WTC11 (cell line): ENCODE measurements around the gene ATP9B. TPM values are rescaled to one million over a fixed set of nuclear protein-coding genes. Genes with fewer than 3 reads are reported as not detected.

ENCODE experiments used
- ATAC-seq: fragments of 200-7000 bp; cut with Tn5 transposase; 2 replicates; pipeline ENCODE4 v1.10.0; 2021; ENCODE audit warnings: mild to moderate bottlenecking, moderate library complexity
- CTCF ChIA-PET: fragments of 300-600 bp; sonication (Branson Sonifier 250); formaldehyde crosslinking; loops from one replicate; lab custom pipeline; 2021; ENCODE audit warnings: antibody characterized with exemption; lab: Charles Lee
- POLR2A ChIA-PET: fragments of 350-600 bp; sonication (Branson Sonifier 250); formaldehyde crosslinking; loops from one replicate; lab custom pipeline; 2021; ENCODE audit warnings: antibody characterized with exemption; lab: Charles Lee
- DNase-seq: peaks from one replicate; pipeline ENCODE4 v3.0.0; 2021; ENCODE audit warnings: low spot score
- H3K27ac Mint-ChIP-seq: 2 replicates; pipeline ENCODE4 v1.8.0; 2021; ENCODE audit warnings: mixed read lengths
- H3K27me3 Mint-ChIP-seq: 2 replicates; pipeline ENCODE4 v1.8.0; 2021; ENCODE audit warnings: low read depth, mild to moderate bottlenecking, moderate library complexity, mixed read lengths
- H3K36me3 Mint-ChIP-seq: 2 replicates; pipeline ENCODE4 v1.8.0; 2021; ENCODE audit warnings: mixed read lengths
- H3K4me1 Mint-ChIP-seq: 2 replicates; pipeline ENCODE4 v1.8.0; 2022; ENCODE audit warnings: mixed read lengths
- H3K4me3 Mint-ChIP-seq: 2 replicates; pipeline ENCODE4 v1.8.0; 2021; ENCODE audit warnings: mild to moderate bottlenecking, moderate library complexity, mixed read lengths
- H3K9me3 Mint-ChIP-seq: 2 replicates; pipeline ENCODE4 v1.8.0; 2021; ENCODE audit warnings: mixed read lengths
- ATF6 ChIP-seq: sonication (generic); formaldehyde crosslinking; IDR thresholded peaks from 2 replicates; pipeline ENCODE4 v1.8.1; 2023; ENCODE audit warnings: mild to moderate bottlenecking, missing genetic modification reagents
- CREB1 ChIP-seq: sonication (generic); formaldehyde crosslinking; IDR thresholded peaks from 2 replicates; pipeline ENCODE4 v1.8.0; 2023; ENCODE audit warnings: mild to moderate bottlenecking, missing genetic modification reagents
- E2F5 ChIP-seq: sonication (generic); formaldehyde crosslinking; IDR thresholded peaks from 2 replicates; pipeline ENCODE4 v1.8.1; 2022; ENCODE audit warnings: mild to moderate bottlenecking, moderate library complexity, missing genetic modification reagents
- ELF4 ChIP-seq: sonication (generic); formaldehyde crosslinking; IDR thresholded peaks from 2 replicates; pipeline ENCODE4 v1.8.1; 2022; ENCODE audit warnings: low read depth, mild to moderate bottlenecking, moderate library complexity, missing genetic modification reagents
- GRHL2 ChIP-seq: fragments of 250-450 bp; sonication (Bioruptor Pico); IDR thresholded peaks from 2 replicates; pipeline ENCODE4 v1.8.0; 2022; ENCODE audit warnings: mild to moderate bottlenecking, moderate library complexity; ENCODE audit not compliant: insufficient replicate concordance, severe bottlenecking
- HMGXB4 ChIP-seq: sonication (generic); formaldehyde crosslinking; IDR thresholded peaks from 2 replicates; pipeline ENCODE4 v1.8.1; 2023; ENCODE audit warnings: mild to moderate bottlenecking, moderate library complexity, missing genetic modification reagents
- MLX ChIP-seq: sonication (generic); formaldehyde crosslinking; IDR thresholded peaks from 2 replicates; pipeline ENCODE4 v1.8.1; 2023; ENCODE audit warnings: mild to moderate bottlenecking, missing genetic modification reagents, moderate library complexity
- NFYB ChIP-seq: sonication (generic); formaldehyde crosslinking; conservative IDR thresholded peaks from 2 replicates; pipeline ENCODE4 v1.8.0; 2022; ENCODE audit warnings: low read depth, missing genetic modification reagents
- TCF7 ChIP-seq: sonication (generic); formaldehyde crosslinking; IDR thresholded peaks from 2 replicates; pipeline ENCODE4 v1.8.0; 2022; ENCODE audit warnings: mild to moderate bottlenecking, low read depth, missing genetic modification reagents, moderate library complexity
- TEAD4 ChIP-seq: sonication (generic); formaldehyde crosslinking; IDR thresholded peaks from 2 replicates; pipeline ENCODE4 v1.8.0; 2022; ENCODE audit warnings: mild to moderate bottlenecking, missing genetic modification reagents
- USF2 ChIP-seq: sonication (generic); formaldehyde crosslinking; IDR thresholded peaks from 2 replicates; pipeline ENCODE4 v1.8.1; 2023; ENCODE audit warnings: mild to moderate bottlenecking, missing genetic modification reagents, moderate library complexity
- ZNF232 ChIP-seq: sonication (generic); formaldehyde crosslinking; IDR thresholded peaks from 2 replicates; pipeline ENCODE4 v1.8.0; 2022; ENCODE audit warnings: mild to moderate bottlenecking, missing genetic modification reagents
- ZNF416 ChIP-seq: fragments of 250-450 bp; sonication (Bioruptor Pico); IDR thresholded peaks from 2 replicates; pipeline ENCODE4 v1.9.0; 2021; ENCODE audit warnings: mild to moderate bottlenecking, inconsistent platforms
- total RNA-seq: library from RNA; stranded (reverse); gene quantifications from 3 replicates; pipeline ENCODE4 v1.2.3, GENCODE V29; 2021
- TF ChIP-seq, protein P1 (sequence below): fragments of 250-450 bp; sonication (Bioruptor Pico); IDR thresholded peaks from 2 replicates; pipeline ENCODE4 v1.8.0; 2021; ENCODE audit warnings: mild to moderate bottlenecking
- TF ChIP-seq, protein P2 (sequence below): sonication (generic); formaldehyde crosslinking; IDR thresholded peaks from 2 replicates; pipeline ENCODE4 v1.8.0; 2022; ENCODE audit warnings: mild to moderate bottlenecking, missing genetic modification reagents
- TF ChIP-seq, protein P3 (sequence below): sonication (generic); formaldehyde crosslinking; IDR thresholded peaks from 2 replicates; pipeline ENCODE4 v1.8.1; 2023; ENCODE audit warnings: mild to moderate bottlenecking, missing genetic modification reagents
- TF ChIP-seq, protein P4 (sequence below): sonication (generic); formaldehyde crosslinking; IDR thresholded peaks from 2 replicates; pipeline ENCODE4 v1.8.0; 2022; ENCODE audit warnings: mild to moderate bottlenecking, missing genetic modification reagents

Gene ATP9B
- total RNA-seq, 1 experiment from 2014 or later = 19.0 TPM

DNA sequence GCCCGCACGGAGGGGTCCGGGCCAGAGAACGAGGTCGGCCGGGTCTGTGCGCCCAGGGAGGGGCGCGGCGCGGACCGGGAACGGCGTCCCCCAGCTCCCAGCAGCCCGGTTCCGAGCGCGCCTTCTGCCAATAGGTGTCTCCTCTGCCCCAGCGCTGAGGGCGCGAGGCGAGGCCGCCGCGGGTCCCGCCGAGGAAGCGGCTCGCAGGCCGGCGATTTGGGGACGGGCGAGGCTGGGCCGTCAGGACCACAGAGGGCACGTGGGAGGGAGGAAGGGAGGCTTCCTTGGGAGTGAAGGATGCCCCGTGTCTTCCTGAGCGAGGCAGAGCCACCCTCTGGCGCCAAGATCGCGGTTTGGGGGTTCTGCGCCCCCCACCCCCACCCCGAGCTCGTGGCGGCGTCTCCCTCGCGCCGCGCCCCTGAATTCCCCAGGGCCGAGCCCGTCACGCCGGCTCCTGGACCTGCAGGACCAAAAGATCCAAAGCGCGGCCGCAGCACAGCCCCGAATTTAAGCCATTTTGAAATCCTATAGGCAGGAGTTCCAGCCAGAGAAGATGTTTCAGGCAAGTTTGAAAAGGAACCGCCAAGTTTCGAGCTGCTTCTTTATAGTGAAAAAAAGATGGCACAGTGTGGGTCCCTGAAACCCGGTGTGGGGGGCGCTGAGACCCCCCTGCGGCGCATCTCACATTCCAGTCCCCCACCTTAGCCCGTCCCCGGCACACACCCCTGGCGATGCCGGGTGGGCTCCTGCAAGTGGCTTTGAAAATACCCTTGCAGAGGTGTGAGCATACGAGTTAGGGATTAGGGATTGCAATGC is 327.4 kb downstream of the ATP9B start (continued):
- TF ChIP-seq HMGXB4 (CRISPR knock-in tag) = peak; percentile 52; the same call in 1 of the 2 replicates
- TF ChIP-seq, all 79 proteins: peak for 7

- no peaks in the 10 kb centered on the region for H3K36me3 Mint-ChIP-seq
- no peak for ATAC-seq
- ChIA-PET CTCF (interaction anchor here (0.9 to 2.2 kb wide), 3 partner anchors 17 to 245 kb away, joined by 3 to 6 read pairs (median 4); no protein-coding TSS in a partner anchor), POLR2A (interaction anchor here (1.5 kb wide), 1 partner anchor 170 kb away, joined by 3 read pairs; no protein-coding TSS in a partner anchor)
- peak overlapping the region; percentile 56 for H3K4me3 Mint-ChIP-seq
- no peaks in the 10 kb centered on the region for H3K9me3 Mint-ChIP-seq
- H3K4me1 Mint-ChIP-seq = peaks cover 16% of the 10 kb centered on the region
- peaks cover 61% of the 10 kb centered on the region for H3K27me3 Mint-ChIP-seq
- H3K27ac Mint-ChIP-seq = no peak overlapping the region
- no peak for TF ChIP-seq NFYB (CRISPR knock-in tag)
- no peak for TF ChIP-seq ATF6
- no peak for TF ChIP-seq USF2 (CRISPR knock-in tag)
- no peak for TF ChIP-seq ZNF232
- TF ChIP-seq, all 79 proteins: peak for 0
- DNase-seq = no peak
These were observed 328.1 kb downstream of the ATP9B start for GRCh38 chr18:79397247-79397829.

DNA sequence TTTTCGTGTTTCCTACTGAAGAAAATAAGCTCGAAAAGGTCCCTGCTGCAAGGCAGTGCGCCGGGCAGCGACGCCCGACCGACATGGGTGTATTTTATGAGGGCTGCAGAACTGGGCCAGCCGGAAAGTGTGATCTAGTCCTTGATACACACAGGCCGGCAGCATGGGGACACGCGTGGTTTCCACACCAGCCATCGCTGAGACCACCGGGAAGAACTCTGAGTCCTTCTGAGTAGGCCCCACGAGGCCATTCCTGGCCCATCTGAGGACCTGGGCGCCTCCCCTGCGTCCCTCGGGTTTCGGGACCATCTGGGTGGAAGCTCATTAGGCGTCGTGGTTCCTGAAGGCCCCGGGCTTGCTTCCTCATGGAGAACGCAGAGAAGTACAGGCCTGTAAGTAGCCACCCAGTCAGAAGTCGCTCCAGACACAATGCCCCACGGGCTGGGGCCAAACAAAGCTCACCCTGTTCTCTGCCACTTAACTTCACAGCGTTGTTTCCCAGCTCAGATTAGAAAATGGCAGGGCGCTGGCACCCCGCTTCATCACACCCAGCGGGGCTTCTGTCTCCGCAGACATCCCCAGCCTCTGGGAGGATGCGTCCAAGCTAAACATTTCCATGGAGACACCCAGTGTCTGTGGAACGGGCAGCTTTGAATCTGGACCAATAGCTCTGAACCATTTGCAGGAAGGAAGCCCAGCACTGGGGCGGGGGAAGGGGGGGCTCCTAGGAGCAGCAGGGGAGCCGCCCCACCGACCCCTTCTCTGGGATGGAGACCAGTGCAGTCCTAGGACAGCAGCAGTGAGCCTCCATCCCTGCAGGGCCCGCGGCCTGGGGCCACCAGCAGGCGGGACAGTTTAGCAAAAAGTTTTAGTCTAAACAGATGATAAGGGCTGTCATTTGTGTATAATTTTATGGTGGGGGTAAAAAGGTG is 328.9 kb downstream of the ATP9B start:
- Mint-ChIP-seq H3K27ac (no peak overlapping the region), H3K27me3 (peaks cover 54% of the 10 kb centered on the region), H3K36me3 (no peaks in the 10 kb centered on the region), H3K4me3 (peak overlapping the region; percentile 68), H3K9me3 (no peaks in the 10 kb centered on the region), H3K4me1 (peaks cover 19% of the 10 kb centered on the region)
- ChIA-PET CTCF (interaction anchor here (0.9 to 2.2 kb wide), 3 partner anchors 17 to 245 kb away, joined by 3 to 6 read pairs (median 4); no protein-coding TSS in a partner anchor), POLR2A (no interaction called here)
- no peak for DNase-seq
- ATAC-seq = no peak
- TF ChIP-seq ZNF416 (CRISPR knock-in tag) (no peak), TEAD4 (no peak), ELF4 (CRISPR knock-in tag) (no peak), E2F5 (CRISPR knock-in tag) (no peak), MLX (CRISPR knock-in tag) (no peak), TCF7 (CRISPR knock-in tag) (no peak), GRHL2 (no peak), CREB1 (CRISPR knock-in tag) (no peak)
- TF ChIP-seq, protein P1, sequence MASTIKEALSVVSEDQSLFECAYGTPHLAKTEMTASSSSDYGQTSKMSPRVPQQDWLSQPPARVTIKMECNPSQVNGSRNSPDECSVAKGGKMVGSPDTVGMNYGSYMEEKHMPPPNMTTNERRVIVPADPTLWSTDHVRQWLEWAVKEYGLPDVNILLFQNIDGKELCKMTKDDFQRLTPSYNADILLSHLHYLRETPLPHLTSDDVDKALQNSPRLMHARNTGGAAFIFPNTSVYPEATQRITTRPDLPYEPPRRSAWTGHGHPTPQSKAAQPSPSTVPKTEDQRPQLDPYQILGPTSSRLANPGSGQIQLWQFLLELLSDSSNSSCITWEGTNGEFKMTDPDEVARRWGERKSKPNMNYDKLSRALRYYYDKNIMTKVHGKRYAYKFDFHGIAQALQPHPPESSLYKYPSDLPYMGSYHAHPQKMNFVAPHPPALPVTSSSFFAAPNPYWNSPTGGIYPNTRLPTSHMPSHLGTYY = no peak
- TF ChIP-seq, protein P2, sequence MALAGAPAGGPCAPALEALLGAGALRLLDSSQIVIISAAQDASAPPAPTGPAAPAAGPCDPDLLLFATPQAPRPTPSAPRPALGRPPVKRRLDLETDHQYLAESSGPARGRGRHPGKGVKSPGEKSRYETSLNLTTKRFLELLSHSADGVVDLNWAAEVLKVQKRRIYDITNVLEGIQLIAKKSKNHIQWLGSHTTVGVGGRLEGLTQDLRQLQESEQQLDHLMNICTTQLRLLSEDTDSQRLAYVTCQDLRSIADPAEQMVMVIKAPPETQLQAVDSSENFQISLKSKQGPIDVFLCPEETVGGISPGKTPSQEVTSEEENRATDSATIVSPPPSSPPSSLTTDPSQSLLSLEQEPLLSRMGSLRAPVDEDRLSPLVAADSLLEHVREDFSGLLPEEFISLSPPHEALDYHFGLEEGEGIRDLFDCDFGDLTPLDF (CRISPR knock-in tag) = no peak
- TF ChIP-seq, protein P3, sequence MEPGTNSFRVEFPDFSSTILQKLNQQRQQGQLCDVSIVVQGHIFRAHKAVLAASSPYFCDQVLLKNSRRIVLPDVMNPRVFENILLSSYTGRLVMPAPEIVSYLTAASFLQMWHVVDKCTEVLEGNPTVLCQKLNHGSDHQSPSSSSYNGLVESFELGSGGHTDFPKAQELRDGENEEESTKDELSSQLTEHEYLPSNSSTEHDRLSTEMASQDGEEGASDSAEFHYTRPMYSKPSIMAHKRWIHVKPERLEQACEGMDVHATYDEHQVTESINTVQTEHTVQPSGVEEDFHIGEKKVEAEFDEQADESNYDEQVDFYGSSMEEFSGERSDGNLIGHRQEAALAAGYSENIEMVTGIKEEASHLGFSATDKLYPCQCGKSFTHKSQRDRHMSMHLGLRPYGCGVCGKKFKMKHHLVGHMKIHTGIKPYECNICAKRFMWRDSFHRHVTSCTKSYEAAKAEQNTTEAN (CRISPR knock-in tag) = no peak
- TF ChIP-seq, protein P4, sequence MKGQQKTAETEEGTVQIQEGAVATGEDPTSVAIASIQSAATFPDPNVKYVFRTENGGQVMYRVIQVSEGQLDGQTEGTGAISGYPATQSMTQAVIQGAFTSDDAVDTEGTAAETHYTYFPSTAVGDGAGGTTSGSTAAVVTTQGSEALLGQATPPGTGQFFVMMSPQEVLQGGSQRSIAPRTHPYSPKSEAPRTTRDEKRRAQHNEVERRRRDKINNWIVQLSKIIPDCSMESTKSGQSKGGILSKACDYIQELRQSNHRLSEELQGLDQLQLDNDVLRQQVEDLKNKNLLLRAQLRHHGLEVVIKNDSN = no peak
